SU-DHL-6 (cell line): Measurements from ENCODE around the gene WFDC1.

Experiments
- EZH2phosphoT487 ChIP-seq: fragments of 200-600 bp; sonication (generic), shearing (Covaris generic); conservative IDR thresholded peaks from 2 replicates; pipeline ENCODE4 v1.6.1; 2018; ENCODE audit warnings: mild to moderate bottlenecking, antibody characterized with exemption, low read length, moderate library complexity, mixed read lengths
- TF ChIP-seq, protein P1 (sequence below): fragments of 200-600 bp; sonication (generic); IDR thresholded peaks from one replicate; pipeline ENCODE4 v1.5.1; 2017; ENCODE audit warnings: antibody characterized with exemption, mild to moderate bottlenecking, low read length, moderate library complexity; ENCODE audit not compliant: insufficient read depth, poor library complexity, severe bottlenecking

DNA sequence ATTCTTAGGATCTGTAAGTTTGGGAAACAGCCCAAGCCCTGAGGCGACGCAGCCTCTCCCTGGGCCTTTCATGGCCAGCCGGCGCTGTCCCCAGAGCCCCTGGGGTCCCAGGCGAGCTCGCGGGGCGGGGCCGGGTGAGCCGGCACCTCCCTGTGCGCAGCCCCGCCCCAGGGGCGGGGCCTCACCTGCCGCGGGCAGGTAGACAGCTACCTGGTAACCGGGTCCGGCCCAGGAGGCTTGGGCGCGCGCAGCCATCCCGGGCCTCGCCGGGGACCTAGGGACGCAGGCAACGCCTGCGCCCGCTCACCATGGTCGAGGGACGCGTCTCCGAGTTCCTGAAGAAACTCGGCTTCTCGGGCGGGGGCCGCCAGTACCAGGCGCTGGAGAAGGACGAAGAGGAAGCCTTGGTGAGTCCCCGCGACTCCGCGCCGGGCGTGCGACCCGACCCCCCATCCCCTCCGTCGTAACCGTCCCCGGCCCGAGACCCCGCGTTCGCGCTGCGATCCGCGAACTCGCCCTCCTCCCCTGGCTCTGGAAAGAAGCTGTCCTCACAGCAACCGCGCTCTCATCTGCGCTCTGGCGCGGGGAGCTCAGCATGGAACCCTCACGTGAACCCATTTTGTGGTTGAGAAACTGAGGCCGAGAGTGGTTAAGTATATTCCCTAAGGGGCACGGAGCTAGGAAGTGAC lies 73.8 kb downstream of the WFDC1 start, which contains the start of gene ATP2C2:
- TF ChIP-seq, protein P1, sequence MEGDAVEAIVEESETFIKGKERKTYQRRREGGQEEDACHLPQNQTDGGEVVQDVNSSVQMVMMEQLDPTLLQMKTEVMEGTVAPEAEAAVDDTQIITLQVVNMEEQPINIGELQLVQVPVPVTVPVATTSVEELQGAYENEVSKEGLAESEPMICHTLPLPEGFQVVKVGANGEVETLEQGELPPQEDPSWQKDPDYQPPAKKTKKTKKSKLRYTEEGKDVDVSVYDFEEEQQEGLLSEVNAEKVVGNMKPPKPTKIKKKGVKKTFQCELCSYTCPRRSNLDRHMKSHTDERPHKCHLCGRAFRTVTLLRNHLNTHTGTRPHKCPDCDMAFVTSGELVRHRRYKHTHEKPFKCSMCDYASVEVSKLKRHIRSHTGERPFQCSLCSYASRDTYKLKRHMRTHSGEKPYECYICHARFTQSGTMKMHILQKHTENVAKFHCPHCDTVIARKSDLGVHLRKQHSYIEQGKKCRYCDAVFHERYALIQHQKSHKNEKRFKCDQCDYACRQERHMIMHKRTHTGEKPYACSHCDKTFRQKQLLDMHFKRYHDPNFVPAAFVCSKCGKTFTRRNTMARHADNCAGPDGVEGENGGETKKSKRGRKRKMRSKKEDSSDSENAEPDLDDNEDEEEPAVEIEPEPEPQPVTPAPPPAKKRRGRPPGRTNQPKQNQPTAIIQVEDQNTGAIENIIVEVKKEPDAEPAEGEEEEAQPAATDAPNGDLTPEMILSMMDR, result no peak
- TF ChIP-seq EZH2phosphoT487, result no peak
